Endothelial cell of umbilical vein (primary cell): ENCODE measurements around the gene VPS41. TPM values are rescaled to one million over a fixed set of nuclear protein-coding genes. Genes with fewer than 3 reads are reported as not detected.

Experiments
- BruUV-seq: library from RNA; stranded (reverse); fragments of 400-500 nt; replicated peaks from 2 replicates; lab custom pipeline; 2021; lab: Mats Ljungman, UMichigan
- CTCF ChIA-PET: fragments of 300-600, 350-600 bp; sonication (Branson Sonifier 250); formaldehyde crosslinking; loops from one replicate; lab custom pipeline; 2021; ENCODE audit warnings: antibody characterized with exemption, inconsistent platforms; lab: Charles Lee
- POLR2A ChIA-PET: fragments of 300-600, 350-600 bp; sonication (Branson Sonifier 250); formaldehyde crosslinking; loops from one replicate; lab custom pipeline; 2021; ENCODE audit warnings: antibody characterized with exemption, inconsistent platforms; lab: Charles Lee
- DNase-seq: peaks from one replicate; pipeline ENCODE4 v3.0.0-alpha.2; 2011; ENCODE audit warnings: low read depth, low spot score
- FAIRE-seq: peaks from 2 replicates; lab custom pipeline; 2011; peaks lifted over from hg19 to GRCh38; lab: Jason Lieb, UNC
- H2AFZ ChIP-seq: 2 replicates; pipeline ENCODE4 v1.6.0; 2012; ENCODE audit warnings: low read depth, low read length, control low read depth, inconsistent platforms
- H3K27ac ChIP-seq: 2 replicates; pipeline ENCODE4 v1.5.1; 2011; ENCODE audit warnings: low read depth, mild to moderate bottlenecking, control low read depth, low read length, moderate library complexity; ENCODE audit not compliant: insufficient read depth
- H3K27me3 ChIP-seq, 2 experiments: 2 replicates each; pipeline versions ENCODE4 v1.6.0 to v1.6.1; 2011; ENCODE audit warnings: low read length in 2 of 2, mixed read lengths in 1 of 2; ENCODE audit not compliant: control insufficient read depth in 2 of 2, insufficient read depth in 2 of 2
- H3K36me3 ChIP-seq, 2 experiments: 2 replicates in 1 of 2; 3 replicates in 1 of 2; pipeline ENCODE4 v1.5.1; 2011; ENCODE audit warnings: low read length in 2 of 2, mild to moderate bottlenecking in 1 of 2, moderate library complexity in 1 of 2; ENCODE audit not compliant: control insufficient read depth in 2 of 2, insufficient read depth in 2 of 2; ENCODE audit errors: extremely low read depth in 1 of 2
- H3K4me1 ChIP-seq: 3 replicates; pipeline ENCODE4 v1.5.1; 2011; ENCODE audit warnings: mild to moderate bottlenecking, low read length; ENCODE audit not compliant: control insufficient read depth, insufficient read depth; ENCODE audit errors: extremely low read depth
- H3K4me2 ChIP-seq: 2 replicates; pipeline ENCODE4 v1.6.1; 2011; ENCODE audit warnings: low read length, control low read depth, mixed read lengths; ENCODE audit not compliant: insufficient read depth
- H3K4me3 ChIP-seq, 3 experiments: fragments of 200-600 bp in 1 of 3; sonication (generic), shearing (Covaris generic) in 1 of 3; replicated peaks in 1 of 3; 2 replicates each; pipeline ENCODE4 v1.5.1; 2011 to 2016; ENCODE audit warnings: control low read depth in 3 of 3, low read length in 3 of 3, mild to moderate bottlenecking in 2 of 3, inconsistent platforms in 1 of 3, low read depth in 1 of 3, moderate library complexity in 1 of 3; ENCODE audit not compliant: insufficient read depth in 1 of 3
- H3K79me2 ChIP-seq: 2 replicates; pipeline ENCODE4 v1.6.0; 2012; ENCODE audit warnings: low read length, inconsistent platforms; ENCODE audit not compliant: control insufficient read depth, insufficient read depth
- H3K9ac ChIP-seq: replicated peaks from 2 replicates; pipeline ENCODE3; 2011; ENCODE audit warnings: low read length, control low read depth; ENCODE audit not compliant: insufficient read depth; ENCODE audit errors: extremely low read depth
- H3K9me1 ChIP-seq: replicated peaks from 3 replicates; pipeline ENCODE4 v1.6.0; 2011; ENCODE audit warnings: mild to moderate bottlenecking, low read length; ENCODE audit not compliant: control insufficient read depth, insufficient read depth; ENCODE audit errors: extremely low read depth
- H3K9me3 ChIP-seq: replicated peaks from 2 replicates; pipeline ENCODE4 v1.5.1; 2012; ENCODE audit warnings: low read length, inconsistent platforms; ENCODE audit not compliant: control insufficient read depth, insufficient read depth
- H4K20me1 ChIP-seq: replicated peaks from 2 replicates; pipeline ENCODE3; 2011; ENCODE audit warnings: mild to moderate bottlenecking, low read length; ENCODE audit not compliant: control insufficient read depth, insufficient read depth; ENCODE audit errors: extremely low read depth
- CTCF ChIP-seq, 2 donors: IDR thresholded peaks; 1 replicate in 1 of 2; 2 replicates in 1 of 2; pipeline ENCODE4 v1.5.1; 2011; ENCODE audit warnings: low read length in 2 of 2, mild to moderate bottlenecking in 2 of 2, moderate library complexity in 2 of 2, control low read depth in 1 of 2, inconsistent platforms in 1 of 2, low read depth in 1 of 2; ENCODE audit not compliant: insufficient read depth in 1 of 2; ENCODE audit errors: extremely low read depth in 1 of 2
- FOS ChIP-seq: IDR thresholded peaks from 2 replicates; pipeline ENCODE4 v1.6.1; 2011; ENCODE audit warnings: mild to moderate bottlenecking, low read length, moderate library complexity, borderline replicate concordance; ENCODE audit not compliant: insufficient read depth
- GATA2 ChIP-seq: IDR thresholded peaks from 2 replicates; pipeline ENCODE4 v1.7.0; 2011; ENCODE audit warnings: low read depth, mild to moderate bottlenecking, moderate library complexity, mixed read lengths, low read length; ENCODE audit not compliant: insufficient read length, insufficient read depth
- JUN ChIP-seq: IDR thresholded peaks from 2 replicates; pipeline ENCODE4 v1.6.1; 2011; ENCODE audit warnings: borderline replicate concordance, low read depth; ENCODE audit not compliant: insufficient read length, insufficient read depth
- MAX ChIP-seq: IDR thresholded peaks from 2 replicates; pipeline ENCODE4 v1.6.1; 2011; ENCODE audit not compliant: insufficient read depth, insufficient read length
- MYC ChIP-seq: IDR thresholded peaks from one replicate; pipeline ENCODE4 v1.6.1; 2011; ENCODE audit warnings: mild to moderate bottlenecking, low read depth, low read length
- POLR2AphosphoS5 ChIP-seq: IDR thresholded peaks from 2 replicates; pipeline ENCODE4 v1.6.1; 2012; ENCODE audit warnings: low read depth, mild to moderate bottlenecking, control low read depth, low read length, moderate library complexity; ENCODE audit not compliant: insufficient read depth
- dilution Hi-C: fragments of 300-500 bp; cut with MboI; formaldehyde crosslinking; loops from one replicate; pipeline ENCODE4 v1.15.0; 2019; ENCODE audit warnings: low sequenced_read_pairs; ENCODE audit not compliant: extremely low pct_ligation_motif_present
- intact Hi-C: fragments of 100-400 bp; cut with micrococcal nuclease; formaldehyde crosslinking; loops from one replicate; pipeline ENCODE4 v1.10.0; 2022
- polyA plus RNA-seq, 4 experiments: library from polyadenylated mRNA; depleted of rRNA in 3 of 4; stranded (reverse) in 3 of 4; unstranded in 1 of 4; fragments of >200 nt; gene quantifications; 2 replicates each; pipeline versions ENCODE4 v1.2.1 to v1.2.3, GENCODE V29; 2011 to 2012; ENCODE audit warnings: missing spikeins in 1 of 4
- total RNA-seq: library from RNA; stranded (reverse); gene quantifications from 2 replicates; pipeline ENCODE4 v1.2.3, GENCODE V29; 2021

The VPS41 gene
- total and polyA plus RNA-seq, 2 donors (not counting 3 experiments of a cell fraction or from before 2014, with no cell fraction given): 14.3 to 79.8 TPM

GRCh38 chr7:38828026-38828425 is 81.0 kb downstream of the VPS41 start:
- CTCF ChIA-PET: no interaction called here
- Histone ChIP-seq H4K20me1 (no peaks in the 10 kb centered on the region), H3K79me2 (no peaks in the 10 kb centered on the region), H3K4me3 (no peak overlapping the region), H3K9me3 (no peaks in the 10 kb centered on the region), H3K4me1 (peaks cover 5% of the 10 kb centered on the region), H2AFZ (no peak overlapping the region), H3K27me3 (no peaks in the 10 kb centered on the region), H3K27ac (no peak overlapping the region), H3K9ac (no peak overlapping the region), H3K4me2 (no peak overlapping the region), H3K9me1 (no peaks in the 10 kb centered on the region), H3K36me3 (no peaks in the 10 kb centered on the region)
- no TSS peak for BruUV-seq
- FAIRE-seq (no peak), DNase-seq (no peak)
- intact Hi-C loops (no loop called here), dilution Hi-C loops (no loop called here)
- POLR2A ChIA-PET: no interaction called here
- TF ChIP-seq POLR2AphosphoS5: no peak
- TF ChIP-seq GATA2: no peak
- no peak for TF ChIP-seq MYC
- no peak for TF ChIP-seq CTCF (IDR thresholded peaks at IDR 0.05; ENCODE audit: extremely low read depth in 1 of 2, insufficient read depth in 1 of 2, low read depth in 1 of 2, low read length in 2 of 2)
- no peak for TF ChIP-seq FOS
- no peak for TF ChIP-seq JUN
- TF ChIP-seq MAX: no peak
